Type B pancreatic cell (in vitro differentiated cells): ENCODE measurements around the gene MEX3D. TPM values are rescaled to one million over a fixed set of nuclear protein-coding genes. Genes with fewer than 3 reads are reported as not detected.
"Not testable (repeated sequence)": the region's sequence is repeated elsewhere in the genome, so short reads cannot be mapped to it uniquely, and the experiment has no call there.

Source experiments
- DNase-seq: peaks from one replicate; pipeline ENCODE4 v3.0.0; 2021; ENCODE audit warnings: mixed read lengths; ENCODE audit not compliant: unreplicated experiment; ENCODE audit errors: extremely low spot score
- H3K27ac Mint-ChIP-seq: 2 replicates; pipeline ENCODE4 v1.8.0; 2021; ENCODE audit warnings: mild to moderate bottlenecking, mixed read lengths
- H3K27me3 Mint-ChIP-seq: 2 replicates; pipeline ENCODE4 v1.8.0; 2021; ENCODE audit warnings: mixed read lengths
- H3K36me3 Mint-ChIP-seq: 2 replicates; pipeline ENCODE4 v1.8.0; 2021; ENCODE audit warnings: mixed read lengths
- H3K4me1 Mint-ChIP-seq: one replicate; pipeline ENCODE4 v1.8.0; 2021; ENCODE audit warnings: mixed read lengths; ENCODE audit not compliant: unreplicated experiment
- H3K4me3 Mint-ChIP-seq: 2 replicates; pipeline ENCODE4 v1.8.0; 2021; ENCODE audit warnings: mild to moderate bottlenecking, mixed read lengths
- H3K9me3 Mint-ChIP-seq: 2 replicates; pipeline ENCODE4 v1.8.0; 2021; ENCODE audit warnings: mixed read lengths
- total RNA-seq: library from RNA; stranded (reverse); gene quantifications from 2 replicates; pipeline ENCODE4 v1.2.1, GENCODE V29; 2021; ENCODE audit warnings: low replicate concordance
- TF ChIP-seq, protein P1 (sequence below): fragments of 200-600 bp; sonication (generic); conservative IDR thresholded peaks from 2 replicates; pipeline ENCODE4 v1.5.0; 2021; ENCODE audit warnings: antibody characterized with exemption, mild to moderate bottlenecking

The MEX3D gene
- total RNA-seq, 1 donor from 2014 or later: 82.0 TPM

DNA sequence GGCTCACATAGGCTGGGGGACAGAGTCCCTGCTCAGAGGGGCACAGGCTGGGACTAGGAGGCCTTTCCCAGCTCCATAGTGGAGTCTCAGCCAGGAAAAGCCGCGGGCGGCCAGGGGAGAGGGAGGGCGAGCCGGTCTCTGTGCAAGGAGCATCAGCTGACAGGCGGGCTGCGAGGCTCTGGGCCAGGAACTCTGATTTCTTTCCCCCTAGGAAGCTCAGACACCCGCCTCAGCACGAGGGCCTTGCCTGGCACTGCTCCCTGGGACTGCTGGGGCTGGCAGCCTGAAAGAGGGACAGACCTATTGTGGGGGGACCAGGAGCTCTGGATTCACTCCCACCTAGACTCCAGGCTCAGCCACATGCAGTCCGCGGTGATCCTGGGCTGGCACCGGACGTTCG lies 46.5 kb downstream of the MEX3D start:
- no peak for DNase-seq
- Mint-ChIP-seq H3K4me3 (no peak overlapping the region), H3K4me1 (no peaks in the 10 kb centered on the region), H3K27ac (no peak overlapping the region), H3K36me3 (no peaks in the 10 kb centered on the region), H3K27me3 (peaks cover 67% of the 10 kb centered on the region), H3K9me3 (no peaks in the 10 kb centered on the region)
- TF ChIP-seq, protein P1, sequence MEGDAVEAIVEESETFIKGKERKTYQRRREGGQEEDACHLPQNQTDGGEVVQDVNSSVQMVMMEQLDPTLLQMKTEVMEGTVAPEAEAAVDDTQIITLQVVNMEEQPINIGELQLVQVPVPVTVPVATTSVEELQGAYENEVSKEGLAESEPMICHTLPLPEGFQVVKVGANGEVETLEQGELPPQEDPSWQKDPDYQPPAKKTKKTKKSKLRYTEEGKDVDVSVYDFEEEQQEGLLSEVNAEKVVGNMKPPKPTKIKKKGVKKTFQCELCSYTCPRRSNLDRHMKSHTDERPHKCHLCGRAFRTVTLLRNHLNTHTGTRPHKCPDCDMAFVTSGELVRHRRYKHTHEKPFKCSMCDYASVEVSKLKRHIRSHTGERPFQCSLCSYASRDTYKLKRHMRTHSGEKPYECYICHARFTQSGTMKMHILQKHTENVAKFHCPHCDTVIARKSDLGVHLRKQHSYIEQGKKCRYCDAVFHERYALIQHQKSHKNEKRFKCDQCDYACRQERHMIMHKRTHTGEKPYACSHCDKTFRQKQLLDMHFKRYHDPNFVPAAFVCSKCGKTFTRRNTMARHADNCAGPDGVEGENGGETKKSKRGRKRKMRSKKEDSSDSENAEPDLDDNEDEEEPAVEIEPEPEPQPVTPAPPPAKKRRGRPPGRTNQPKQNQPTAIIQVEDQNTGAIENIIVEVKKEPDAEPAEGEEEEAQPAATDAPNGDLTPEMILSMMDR: no peak

DNA sequence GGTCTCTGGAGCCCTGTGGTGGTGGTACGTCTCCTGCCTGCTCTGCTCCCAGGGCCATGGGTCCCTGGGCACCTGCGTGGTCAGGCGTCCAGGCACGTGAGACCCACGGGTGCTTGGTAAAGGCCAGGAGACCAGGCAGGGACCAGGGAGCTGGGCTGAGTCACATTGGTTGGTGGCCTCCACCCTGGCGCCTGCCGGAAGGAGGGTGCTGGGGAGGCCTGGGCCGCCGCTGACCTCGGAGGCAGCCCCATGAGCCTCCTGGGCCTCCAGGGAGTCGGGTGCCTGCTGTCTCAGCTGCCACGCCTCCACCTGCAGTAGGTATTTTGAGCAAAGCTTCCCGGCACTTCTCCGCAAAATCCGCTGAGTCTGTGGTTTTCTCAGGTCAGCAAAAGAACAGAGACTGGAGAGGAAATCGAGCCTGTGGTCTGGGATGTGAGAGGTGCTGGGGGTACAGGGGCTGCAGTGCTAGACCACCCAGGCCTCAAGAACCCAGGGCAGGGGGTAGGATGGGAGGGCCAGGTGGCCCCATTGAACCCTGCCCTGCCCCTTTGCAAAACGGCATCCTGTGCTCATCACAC lies 47.8 kb downstream of the MEX3D start:
- Mint-ChIP-seq H3K4me3 (no peak overlapping the region), H3K36me3 (no peaks in the 10 kb centered on the region), H3K9me3 (peaks cover 4% of the 10 kb centered on the region), H3K4me1 (no peaks in the 10 kb centered on the region), H3K27ac (no peak overlapping the region), H3K27me3 (peaks cover 66% of the 10 kb centered on the region)
- DNase-seq: no peak
- TF ChIP-seq, protein P1: no peak

DNA sequence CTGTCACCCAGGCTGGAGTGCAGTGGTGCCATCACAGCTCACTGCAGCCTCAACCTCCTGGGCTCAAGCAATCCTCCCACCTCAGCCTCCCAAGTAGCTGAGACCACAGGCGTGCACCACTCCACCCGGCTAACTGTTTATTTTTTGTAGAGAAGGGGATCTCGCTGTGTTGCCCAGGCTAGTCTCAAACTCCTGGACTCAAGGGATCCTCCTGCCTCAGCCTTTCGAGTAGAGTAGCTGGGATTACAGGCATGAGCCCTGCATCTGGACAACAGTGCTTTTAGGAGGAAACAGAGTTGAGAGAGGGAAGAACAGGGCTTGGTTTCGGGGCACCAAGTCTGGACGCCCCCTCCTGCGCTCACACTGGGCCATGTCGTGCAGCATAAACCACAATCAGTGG lies 48.3 kb downstream of the MEX3D start:
- not testable (repeated sequence) for H3K36me3 Mint-ChIP-seq, H3K4me3 Mint-ChIP-seq, H3K4me1 Mint-ChIP-seq, H3K27ac Mint-ChIP-seq, DNase-seq, H3K9me3 Mint-ChIP-seq
- peaks cover 65% of the 10 kb centered on the region for H3K27me3 Mint-ChIP-seq

DNA sequence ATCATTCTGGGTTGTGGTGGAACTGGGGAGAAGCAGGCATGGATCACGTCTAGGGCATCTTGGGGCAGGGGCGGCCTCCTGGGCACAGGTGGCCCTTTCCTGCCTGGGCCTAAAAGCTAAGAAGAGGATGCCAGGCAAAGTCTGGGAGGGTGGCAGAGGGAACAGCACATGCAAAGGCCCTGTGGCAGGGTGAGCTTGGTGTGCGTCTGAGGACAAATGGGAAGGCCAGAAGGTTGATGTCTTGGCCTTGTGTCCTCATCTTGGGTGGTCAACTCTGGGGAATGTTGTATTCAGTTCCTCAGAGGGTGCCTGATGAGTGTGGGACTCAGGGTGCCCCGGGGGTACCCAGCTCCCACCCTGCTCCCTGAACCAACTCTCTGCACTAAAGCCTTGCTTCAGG lies 49.7 kb downstream of the MEX3D start:
- Mint-ChIP-seq H3K27me3 (peaks cover 66% of the 10 kb centered on the region), H3K4me3 (no peak overlapping the region), H3K36me3 (no peaks in the 10 kb centered on the region), H3K9me3 (peaks cover 4% of the 10 kb centered on the region), H3K27ac (no peak overlapping the region), H3K4me1 (no peaks in the 10 kb centered on the region)
- no peak for DNase-seq
- TF ChIP-seq, protein P1: no peak

DNA sequence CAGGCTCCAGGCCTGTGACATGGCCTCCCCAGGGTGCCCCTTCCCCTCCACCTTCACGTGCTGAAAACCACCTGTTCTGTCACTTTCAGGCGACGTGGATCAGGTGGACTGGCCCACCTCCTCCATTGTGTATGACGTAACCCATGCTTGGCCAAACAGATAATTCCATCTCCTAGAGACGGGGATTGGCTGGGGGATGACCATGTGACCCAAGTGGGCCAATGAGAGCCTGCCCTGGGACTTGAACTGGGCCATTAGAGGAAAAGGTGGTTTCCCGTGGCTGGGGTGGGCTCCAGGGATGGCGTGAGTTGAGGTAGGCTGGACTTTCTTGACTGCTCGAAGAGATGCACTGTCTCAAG lies 51.8 kb downstream of the MEX3D start:
- peaks cover 4% of the 10 kb centered on the region for H3K9me3 Mint-ChIP-seq
- peak overlapping the region; percentile 58 for H3K4me3 Mint-ChIP-seq
- TF ChIP-seq, protein P1: no peak
- peak overlapping the region; percentile 20 for H3K27ac Mint-ChIP-seq
- peaks cover 51% of the 10 kb centered on the region for H3K27me3 Mint-ChIP-seq
- H3K36me3 Mint-ChIP-seq: no peaks in the 10 kb centered on the region
- DNase-seq: no peak
- H3K4me1 Mint-ChIP-seq: no peaks in the 10 kb centered on the region

DNA sequence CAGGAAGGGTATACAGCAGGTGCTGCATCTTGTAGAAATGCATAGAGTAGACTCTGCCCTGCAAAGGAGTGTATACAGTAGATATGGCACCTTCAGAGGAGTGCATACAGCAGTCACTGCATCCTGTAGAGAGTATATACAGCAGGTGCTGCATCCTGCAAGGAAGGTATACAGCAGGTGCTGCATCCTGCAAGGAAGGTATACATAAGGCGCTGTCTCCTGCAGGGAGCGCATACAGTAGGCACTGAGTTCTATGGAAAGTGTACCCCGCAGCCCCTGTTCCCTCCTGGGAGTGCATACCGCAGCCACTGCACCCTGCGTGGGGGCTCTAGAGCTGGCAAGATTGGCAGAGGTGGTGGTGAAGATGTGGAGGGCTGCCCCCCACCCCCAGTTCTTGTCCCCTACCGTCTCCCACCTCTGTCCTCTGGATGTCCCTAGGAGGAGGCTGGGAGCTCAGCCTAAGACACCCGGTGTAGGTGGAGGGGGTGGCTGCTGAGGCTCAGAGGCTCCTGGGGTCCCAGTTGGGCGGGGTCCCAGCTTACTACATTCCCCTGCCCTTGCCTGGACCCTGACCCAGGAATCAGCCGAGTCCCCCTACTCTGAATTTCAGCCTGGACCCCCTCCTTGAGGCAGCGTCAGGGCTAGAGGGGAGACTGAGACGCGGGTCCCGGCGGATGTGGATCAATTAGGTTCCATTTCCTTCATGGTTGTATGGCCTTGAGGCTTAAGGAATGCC lies 53.0 kb downstream of the MEX3D start:
- Mint-ChIP-seq H3K27me3 (peaks cover 57% of the 10 kb centered on the region), H3K4me1 (no peaks in the 10 kb centered on the region), H3K36me3 (no peaks in the 10 kb centered on the region), H3K27ac (no peak overlapping the region), H3K9me3 (peaks cover 4% of the 10 kb centered on the region), H3K4me3 (no peak overlapping the region)
- TF ChIP-seq, protein P1: no peak
- no peak for DNase-seq
